Measurements from ENCODE around the gene PRR33.
"Not testable (repeated sequence)": the region's sequence is repeated elsewhere in the genome, so short reads cannot be mapped to it uniquely, and the experiment has no call there.

The PRR33 gene

DNA sequence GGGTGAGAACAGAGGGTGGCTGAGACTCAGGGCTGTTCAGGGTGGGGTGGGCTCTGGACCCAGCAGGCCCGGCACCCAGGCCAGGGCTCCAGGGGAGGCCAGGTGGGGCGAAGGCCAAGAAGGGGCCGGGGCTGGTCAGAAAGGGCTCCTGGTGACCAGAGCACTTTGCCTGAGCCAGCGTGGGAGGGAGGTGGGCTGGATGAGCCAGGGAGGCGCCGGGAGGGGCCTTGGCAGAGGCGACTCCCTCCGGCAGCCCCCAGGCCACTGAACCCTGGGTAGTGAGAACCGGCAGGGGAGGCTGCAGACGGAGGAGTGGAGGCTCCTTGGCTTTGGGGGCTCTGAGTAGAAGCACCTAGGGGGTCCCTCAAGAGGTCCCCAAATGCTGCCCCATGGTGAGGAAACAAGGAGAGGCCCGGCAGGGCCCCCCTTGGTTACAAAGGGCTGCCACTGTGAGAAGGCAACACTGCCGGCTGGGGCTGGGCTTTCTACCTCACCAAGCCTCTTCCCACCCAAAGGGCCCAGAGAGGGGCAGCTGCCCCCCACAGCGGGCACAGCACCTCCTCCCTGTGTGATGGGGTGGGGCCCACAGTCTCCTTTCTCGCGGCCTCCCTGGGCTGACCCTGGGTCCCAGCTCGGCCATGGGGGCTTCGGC, 17.1 kb downstream of the PRR33 start:
- not testable (repeated sequence) for DNase-seq

DNA sequence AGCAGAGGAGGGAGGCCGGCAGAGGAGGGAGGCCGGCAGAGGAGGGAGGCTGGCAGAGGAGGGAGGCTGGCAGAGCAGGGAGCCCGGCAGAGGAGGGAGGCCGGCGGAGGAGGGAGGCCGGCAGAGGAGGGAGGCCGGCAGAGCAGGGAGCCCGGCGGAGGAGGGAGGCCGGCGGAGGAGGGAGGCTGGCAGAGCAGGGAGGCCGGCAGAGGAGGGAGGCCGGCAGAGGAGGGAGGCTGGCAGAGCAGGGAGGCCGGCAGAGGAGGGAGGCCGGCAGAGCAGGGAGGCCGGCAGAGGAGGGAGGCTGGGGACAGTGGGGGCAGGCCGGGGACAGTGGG, 17.9 kb downstream of the PRR33 start:
- DNase-seq, result not testable (repeated sequence)

DNA sequence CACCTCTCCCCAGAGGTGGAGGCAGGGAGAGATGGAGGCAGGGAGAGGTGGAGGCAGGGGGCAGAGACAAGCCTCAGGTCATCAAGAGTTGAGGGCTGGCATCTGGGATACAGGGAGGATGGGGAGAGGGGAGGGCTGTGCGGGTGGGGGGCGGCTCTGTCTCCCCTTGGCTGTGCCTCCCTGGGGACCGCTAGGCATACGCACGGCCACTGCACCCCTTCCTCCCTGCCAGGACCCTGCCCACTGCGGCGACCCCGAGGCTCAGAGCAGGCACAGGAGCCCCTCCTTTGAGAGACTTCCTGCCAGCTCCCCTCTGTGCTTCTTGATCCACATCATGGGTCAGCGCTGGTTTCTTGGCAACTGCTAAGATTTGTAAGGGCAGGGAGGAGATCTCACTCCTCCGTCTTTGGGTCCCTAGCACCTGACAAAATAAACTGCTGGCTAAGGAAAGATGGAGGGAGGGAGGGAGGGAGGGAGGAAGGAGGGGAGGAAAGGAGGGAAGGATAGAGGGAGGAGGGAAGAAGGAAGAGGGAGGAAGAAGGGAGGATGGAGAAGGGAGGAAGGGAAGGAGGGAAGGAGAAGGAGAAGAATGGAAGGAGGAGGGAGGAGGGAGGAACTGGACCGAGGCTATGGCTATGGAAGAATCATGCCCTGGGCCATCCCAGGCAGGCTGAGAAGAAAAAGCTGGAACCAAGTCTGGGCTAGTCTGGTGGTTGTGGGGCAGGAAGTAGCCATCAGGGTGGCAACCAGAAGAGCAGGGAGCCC, 18.5 kb downstream of the PRR33 start:
- DNase-seq, result no peak

DNA sequence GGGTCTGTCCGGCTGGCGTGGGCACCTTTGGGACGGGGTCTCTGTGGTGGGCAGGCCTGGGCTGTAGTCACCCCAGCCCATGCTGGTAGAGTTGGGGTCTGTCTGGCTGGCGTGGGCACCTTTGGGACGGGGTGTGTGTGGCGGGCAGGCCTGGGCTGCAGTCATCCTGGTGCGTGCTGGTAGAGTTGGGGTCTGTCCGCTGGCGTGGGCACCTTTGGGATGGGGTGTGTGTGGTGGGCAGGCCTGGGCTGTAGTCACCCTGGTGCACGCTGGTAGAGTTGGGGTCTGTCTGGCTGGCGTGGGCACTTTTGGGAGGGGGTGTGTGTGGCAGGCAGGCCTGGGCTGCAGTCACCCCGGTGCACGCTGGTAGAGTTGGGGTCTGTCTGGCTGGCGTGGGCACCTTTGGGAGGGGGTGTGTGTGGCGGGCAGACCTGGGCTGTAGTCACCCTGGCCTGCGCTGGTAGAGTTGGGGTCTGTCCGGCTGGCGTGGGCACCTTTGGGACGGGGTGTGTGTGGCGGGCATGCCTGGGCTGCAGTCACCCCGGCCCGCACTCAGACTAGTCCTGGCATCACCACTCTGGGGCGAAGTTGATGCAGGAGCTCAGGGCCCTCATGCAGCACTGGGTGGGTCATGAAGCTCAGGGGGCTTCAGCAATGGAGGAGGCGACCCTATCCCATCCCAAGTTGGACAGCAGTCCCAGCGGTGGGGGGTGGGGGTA, 19.3 kb downstream of the PRR33 start:
- DNase-seq, result no peak

DNA sequence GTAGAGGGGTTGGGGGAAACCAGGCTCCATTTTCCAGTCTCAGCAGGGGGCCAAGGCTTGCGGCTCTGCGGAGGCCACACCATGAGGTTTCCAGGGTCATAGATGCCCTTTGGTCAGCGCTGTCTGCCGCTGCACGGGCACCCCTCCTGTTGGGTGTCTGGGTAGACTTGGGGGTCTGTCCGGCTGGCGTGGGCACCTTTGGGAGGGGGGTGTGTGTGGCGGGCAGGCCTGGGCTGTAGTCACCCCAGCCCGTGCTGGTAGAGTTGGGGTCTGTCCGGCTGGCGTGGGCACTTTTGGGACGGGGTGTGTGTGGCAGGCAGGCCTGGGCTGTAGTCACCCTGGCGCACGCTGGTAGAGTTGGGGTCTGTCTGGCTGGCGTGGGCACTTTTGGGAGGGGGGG, 20.2 kb downstream of the PRR33 start:
- no peak for DNase-seq

DNA sequence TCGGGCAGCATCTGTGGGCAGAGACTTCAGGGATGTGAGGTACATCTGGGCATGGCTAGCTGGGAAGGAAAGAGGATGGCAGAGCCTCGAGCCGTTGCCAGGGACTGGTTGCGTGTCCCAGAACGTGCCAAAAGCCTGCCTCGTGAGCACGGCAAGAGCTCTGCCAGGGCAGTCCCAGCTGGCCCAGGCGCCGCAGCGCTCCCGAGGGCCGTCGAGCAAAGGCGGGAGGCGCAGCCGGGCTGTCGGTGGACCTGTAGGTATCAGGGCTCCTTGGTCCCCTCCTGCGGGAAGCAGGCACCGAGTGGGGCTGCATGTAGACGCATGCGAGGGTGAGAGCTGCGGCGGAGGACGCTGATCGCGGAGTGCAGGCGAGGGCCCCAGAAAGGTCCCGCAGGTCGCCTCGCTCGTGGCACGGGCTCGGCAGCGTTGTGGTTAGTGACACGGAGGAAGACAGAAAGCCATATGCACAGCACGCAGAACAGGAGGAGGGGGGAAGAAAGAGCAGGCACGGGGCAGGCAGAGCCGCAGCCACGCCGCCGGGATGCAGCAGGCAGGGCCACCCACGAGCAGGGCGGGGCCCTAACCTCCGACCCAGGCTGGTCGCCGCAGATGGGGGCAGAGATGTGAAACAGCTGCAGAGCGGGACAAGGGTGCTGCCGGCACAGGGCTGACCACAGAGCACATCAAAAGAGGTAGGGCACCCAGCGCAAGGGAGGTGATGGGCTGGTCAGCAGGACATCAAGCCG, 20.8 kb downstream of the PRR33 start:
- no peak for DNase-seq

DNA sequence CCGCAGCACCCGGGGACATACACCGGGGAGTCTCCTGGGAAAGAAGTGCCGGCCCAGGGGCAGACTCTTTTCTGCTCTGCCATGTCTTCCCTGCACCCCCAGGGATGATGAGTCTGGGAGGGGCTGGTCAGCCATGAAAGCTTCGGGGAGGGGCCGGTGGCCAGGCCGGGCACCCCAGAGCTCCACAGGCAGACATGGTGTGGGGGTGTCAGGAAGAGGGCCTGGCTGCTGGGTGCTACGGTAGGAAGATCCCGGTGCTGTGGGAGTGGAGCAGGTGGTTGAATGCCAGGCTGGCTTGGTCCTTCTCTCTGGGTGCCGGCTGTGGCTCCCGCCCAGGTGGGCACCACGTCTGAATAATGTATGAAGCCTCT, 21.4 kb downstream of the PRR33 start:
- DNase-seq, result no peak

DNA sequence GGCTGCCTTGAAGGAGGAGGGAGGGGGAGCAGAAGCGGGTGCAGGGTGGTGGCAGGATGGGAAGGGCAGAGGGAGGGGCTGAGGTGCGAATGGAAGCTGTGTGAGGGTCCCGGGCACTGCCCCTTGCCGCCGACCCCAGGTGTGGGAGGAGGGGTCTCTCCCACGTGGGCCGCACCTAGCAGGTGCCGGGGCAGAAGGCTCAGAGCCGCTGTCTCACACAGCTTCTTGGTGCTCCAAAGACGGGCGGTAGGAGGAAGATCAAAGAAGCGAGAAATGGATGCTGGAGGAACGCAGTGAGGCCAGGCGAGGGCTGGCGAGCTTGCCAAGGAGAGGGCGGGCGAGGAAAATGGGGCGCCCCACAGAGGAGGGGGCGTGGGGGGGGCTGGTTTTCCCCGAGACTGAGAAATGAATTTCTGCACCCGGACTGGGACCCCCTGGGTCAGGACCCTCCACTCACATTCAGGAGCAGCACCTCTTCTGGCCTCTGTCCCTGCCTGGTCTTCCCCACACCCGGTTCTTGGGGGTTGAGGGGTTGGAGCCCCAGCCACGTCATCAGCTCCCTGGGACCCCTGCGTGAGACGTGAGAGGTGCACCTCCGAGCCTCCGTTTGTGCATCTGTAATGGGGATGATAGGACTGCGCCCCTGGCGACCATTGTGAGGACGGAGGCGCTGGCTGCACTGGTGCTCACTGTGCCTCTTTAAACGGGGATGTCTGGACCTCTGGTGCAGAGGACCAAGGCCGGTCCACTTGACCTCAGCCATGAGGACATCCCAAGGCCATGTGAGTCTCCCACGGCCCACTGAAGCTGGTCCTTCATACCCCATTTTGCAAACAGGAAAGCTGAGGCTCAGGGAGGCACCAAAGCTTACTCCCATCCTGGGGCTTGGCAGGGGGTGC, 22.0 kb downstream of the PRR33 start:
- DNase-seq, result no peak

DNA sequence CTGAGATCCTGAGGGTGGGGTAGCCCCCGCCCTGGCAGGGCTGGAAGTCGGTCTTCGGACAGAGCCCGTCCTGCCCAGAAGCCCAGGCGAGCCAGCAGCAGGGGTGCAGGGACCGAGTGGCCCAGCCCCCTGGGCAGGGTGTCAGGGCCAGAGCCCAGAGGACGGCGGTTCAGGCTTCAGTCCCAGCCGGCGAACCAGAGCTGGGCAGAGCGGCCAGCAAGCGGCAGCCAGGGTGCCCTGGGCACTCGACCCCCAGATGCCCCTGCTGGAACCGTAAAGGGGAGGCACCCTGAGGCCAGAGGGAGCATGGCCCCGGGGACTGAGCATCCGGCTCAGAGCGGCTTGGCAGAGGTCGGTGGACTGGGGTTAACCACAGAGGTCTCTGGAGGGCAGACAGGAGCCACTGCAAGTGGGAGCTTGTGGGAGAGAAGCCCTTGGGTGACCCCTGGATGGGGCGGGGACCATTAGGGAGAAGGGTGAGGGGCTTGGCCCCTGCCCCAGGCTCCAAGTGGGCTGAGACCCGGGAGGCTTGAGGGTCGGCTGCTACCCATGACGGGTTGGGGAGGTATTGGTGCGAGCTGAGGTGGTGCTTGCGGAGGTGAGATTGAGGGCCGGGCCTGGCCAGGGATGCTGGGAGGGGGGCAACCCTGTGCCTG, 22.9 kb downstream of the PRR33 start:
- no peak for DNase-seq

DNA sequence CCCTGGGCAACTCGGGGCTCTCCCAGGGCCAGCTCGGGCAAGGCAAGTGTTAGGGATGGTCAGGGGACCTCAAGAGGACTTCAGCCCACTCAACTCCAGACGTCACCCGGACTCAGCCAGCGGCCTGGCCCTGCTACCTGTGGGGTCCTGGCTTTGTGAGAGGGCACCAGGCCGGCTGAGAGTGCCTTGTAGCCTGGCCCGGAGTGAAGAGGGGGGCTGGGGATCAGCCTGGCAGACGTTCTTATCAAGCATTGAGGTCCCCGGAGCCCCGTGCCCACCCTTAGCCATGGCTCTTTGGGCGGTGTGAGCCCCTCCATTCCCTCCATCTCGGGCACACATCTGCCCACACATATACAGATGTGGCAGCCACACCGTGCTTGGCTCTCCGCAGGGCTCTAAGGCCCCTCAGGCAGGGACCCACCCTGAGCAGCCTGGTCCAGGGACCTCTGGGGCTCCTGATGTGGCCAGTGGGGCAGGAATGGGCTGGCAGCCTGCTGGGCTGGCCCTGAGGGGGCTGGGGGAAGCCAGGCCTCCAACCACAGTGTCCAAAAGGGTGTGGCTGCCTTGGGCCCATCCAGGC, 23.5 kb downstream of the PRR33 start:
- DNase-seq, result no peak

DNA sequence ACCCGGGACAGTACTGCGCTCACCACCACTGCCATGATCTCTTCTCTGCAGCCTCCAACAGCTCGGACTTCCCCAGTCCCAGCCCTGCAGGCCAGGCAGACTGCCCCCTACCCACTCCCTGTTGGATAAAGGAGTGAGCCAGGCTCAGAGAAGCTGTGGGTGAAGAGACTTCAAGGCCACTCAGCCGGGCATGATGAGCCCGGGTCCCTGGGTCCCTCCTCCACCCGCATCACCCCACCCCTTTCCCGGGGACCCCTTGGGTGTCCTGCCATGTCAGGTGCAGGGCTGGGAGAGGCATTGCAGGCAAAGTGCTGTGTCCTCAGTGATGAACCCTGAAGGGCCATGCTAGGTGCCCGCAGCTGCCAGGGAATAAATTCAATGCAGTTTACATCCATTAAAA, 24.3 kb downstream of the PRR33 start:
- DNase-seq, result no peak

DNA sequence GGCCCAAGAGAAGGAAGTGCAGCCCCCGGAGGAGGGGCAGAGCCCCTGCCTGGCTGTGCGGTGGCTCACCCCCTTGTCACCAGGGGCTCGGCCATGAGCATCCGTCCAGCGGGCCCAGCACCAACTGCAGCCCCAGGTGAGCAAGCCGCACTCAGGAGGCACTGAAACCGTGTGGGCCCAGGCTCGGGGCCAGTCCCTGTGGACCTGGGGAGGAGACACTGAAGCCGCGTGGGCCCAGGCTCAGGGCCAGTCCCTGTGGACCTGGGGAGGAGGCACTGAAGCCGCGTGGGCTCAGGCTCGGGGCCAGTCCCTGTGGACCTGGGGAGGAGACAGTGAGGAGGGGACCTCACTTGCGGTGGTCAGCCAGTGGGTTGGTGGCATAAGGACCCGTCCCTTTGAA, 24.9 kb downstream of the PRR33 start:
- DNase-seq, result no peak

DNA sequence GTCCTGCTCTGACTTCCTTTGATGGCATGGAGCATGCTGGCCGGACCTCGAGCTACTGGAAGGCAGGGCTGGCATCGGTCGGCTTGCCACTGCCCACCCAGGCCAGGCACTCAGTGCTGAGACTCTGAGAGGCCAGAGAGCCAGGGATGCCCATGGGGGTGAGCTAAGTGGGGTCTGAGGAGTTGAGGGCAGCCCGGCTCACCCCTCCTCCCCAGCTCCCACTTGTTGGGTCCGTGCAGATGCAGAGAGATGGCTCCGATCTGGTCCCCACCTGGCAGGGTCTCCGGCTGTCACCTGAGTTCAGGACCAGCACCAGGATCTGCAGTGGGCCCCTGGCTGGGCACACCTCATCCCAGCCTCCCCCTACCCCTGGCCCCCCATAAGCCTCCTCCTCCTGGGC, 25.5 kb downstream of the PRR33 start:
- DNase-seq, result no peak

DNA sequence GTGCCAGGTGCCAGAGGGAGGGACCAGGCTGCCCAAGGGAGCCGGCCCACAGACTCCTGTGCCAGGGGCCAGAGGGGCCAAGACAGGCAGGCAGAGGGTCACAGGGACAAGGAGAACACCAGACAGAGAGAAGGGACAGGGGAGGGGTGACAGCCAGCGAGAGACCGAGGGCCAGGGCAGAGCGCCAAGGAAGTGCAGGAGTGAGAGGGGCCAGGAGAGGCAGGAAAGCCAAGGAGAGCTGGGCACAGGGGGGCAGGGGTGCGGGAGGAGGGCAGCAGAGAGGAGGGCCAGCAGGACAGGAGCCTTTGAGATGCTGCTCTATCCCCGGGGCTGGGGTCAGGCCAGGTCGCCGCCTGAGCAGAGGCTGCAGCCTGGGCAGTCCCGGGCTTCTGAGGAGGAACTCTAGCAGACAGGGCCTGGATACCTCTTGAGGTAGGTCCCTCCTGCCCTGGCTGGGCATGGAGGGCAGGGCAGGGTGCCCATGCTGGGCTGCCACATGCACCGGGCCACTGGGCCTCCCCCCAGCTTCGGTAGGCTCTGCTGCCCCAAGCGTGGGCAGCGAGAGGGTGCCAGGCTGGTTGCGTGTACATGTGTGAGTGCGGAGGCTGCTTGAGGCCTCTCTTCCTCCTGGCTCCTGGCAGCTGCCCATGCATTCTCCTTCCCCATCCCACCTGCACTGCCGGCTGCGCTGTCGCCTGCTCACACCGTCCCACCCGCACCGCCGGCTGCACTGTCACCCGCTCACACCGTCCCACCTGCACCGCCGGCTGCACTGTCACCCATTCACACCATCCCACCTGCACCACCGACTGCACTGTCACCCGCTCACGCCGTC, 26.6 kb downstream of the PRR33 start:
- DNase-seq, result no peak

DNA sequence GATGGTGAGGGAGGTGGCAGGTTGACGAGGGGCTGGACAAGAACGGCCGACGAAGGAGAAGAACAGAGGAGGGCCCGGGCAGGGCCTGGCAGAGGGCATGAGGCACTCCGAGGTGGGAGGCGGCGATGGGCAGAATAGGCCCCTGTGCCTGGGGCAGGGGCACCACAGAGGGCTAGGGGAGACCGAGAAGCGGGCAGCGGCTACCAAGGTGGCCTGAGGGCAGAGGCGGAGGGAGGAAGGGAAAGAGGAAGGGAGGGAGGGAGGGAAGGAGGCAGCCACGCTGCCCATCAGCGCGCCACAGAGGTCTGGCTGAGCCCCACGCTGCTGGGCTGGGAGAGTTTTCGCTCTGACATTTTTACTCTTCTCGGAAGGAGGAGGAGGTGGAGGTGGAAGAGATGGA, 27.5 kb downstream of the PRR33 start:
- no peak for DNase-seq

DNA sequence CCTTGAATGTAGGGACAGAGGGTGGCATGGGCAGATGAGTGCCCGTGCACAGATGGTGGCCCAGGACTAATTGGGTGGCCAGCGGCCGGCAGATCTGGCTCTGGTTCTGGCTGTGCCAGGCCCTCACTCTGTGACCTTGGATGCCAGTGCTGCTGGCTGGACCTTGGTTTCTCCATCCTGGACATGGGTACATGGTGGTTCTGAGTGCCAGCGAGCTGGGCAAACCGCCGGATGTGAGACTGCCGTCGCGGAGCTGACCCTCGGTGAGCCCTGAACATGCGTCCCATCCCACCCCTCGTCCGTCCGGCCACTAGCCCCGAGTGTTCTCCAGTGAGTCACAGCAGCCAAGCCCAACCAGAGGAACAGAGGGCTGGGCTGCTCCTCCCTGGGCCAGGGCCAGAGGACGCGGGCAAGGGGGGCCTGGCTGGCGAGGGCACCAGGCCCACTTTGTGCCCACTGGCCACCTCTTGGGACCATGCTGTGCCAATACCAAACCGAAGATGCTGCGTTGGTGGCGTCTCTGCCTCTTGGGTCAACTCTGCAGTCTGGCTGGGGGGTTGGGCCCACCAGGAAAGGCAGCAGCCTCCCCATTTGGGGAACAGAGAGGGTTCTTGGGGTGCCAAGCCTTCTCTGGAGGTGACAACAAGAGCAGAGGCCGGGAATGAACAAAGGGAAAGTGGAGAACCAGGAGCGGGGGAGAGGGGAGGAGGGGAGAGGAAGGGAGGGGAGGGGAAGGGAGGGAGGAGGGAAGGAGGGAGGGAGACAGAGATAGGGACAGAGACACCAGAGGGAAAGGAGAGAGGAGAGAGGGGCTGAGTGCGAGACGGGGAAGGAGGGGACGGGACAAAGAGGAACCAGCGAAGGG, 28.1 kb downstream of the PRR33 start:
- DNase-seq, result no peak

DNA sequence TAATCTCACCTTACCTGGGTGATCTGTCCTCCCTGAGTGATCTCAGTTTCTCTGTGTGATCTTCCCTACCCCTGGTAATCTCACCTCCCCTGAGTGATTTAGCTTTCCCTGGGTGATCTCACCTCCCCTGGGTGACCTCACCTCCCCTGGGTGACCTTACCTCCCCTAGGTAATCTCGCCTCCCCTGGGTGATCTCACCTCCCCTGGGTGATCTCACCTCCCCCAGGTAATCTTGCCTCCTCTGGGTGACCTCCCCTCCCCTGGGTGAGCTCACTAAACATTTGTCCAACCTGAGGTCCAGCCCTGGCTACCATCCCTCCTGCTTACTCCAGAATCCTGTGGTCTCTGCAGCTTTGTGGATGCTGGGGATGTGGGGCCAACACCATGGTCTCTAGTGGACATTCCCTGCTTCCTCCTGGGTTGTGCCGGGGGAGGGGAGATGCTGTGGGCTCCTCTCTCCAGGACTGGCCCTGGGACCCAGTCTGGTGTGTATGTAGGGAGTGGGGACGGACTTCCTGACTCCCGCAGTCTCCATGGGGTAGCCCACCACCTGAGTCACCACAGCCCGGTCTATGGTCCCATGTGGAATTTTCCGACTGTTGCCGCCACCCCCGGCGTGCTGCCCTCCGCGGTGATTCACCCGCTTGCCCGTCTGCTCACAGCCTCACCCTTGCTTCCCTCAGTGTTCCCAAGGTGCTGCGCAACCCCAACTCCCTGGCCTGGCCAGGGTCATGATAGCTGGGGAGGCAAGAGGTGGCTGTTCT, 28.9 kb downstream of the PRR33 start:
- DNase-seq, result no peak

Data from NCI-H187 treated with DMSO at 0.1 percent for 48 hours (cell line).